Measurements from ENCODE around the gene RGS5. TPM values are rescaled to one million over a fixed set of nuclear protein-coding genes. Genes with fewer than 3 reads are reported as not detected.
A peak's percentile ranks its signal among the peaks of the same experiment; 100 is the strongest.

The RGS5 gene
- total and polyA plus RNA-seq, 7 donors: 2.8 to 285 (median 155) TPM

DNA sequence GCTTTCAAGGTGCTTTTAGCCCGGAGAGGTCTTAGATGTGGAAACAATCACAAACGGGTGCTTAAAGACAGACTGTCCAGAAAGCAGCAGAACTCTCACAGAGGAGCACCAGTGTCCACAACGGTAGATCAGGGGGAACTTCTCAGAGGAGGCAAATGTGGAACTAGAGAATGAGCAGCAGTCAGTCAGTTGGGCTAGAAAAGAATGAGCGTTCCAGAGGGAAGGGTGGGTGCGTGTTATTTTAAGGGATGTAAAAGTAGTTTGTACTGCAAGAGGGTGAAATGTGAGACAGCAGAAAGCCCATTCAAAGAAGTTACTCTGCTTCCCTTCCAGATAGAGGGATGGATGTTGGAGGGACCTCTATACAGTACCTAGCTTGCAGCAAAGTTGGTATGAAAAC lies 30.9 kb downstream of the RGS5 start:
- peak overlapping the region; percentile 51 to 79 (median 58) for H3K27ac ChIP-seq
- H3K27me3 ChIP-seq: no peaks in the 10 kb centered on the region
- TF ChIP-seq POLR2AphosphoS5 (IDR thresholded peaks at IDR 0.05) (no peak), EP300 (IDR thresholded peaks at IDR 0.05) (no peak), POLR2A (IDR thresholded peaks at IDR 0.05) (no peak)
- TF ChIP-seq, protein P1, sequence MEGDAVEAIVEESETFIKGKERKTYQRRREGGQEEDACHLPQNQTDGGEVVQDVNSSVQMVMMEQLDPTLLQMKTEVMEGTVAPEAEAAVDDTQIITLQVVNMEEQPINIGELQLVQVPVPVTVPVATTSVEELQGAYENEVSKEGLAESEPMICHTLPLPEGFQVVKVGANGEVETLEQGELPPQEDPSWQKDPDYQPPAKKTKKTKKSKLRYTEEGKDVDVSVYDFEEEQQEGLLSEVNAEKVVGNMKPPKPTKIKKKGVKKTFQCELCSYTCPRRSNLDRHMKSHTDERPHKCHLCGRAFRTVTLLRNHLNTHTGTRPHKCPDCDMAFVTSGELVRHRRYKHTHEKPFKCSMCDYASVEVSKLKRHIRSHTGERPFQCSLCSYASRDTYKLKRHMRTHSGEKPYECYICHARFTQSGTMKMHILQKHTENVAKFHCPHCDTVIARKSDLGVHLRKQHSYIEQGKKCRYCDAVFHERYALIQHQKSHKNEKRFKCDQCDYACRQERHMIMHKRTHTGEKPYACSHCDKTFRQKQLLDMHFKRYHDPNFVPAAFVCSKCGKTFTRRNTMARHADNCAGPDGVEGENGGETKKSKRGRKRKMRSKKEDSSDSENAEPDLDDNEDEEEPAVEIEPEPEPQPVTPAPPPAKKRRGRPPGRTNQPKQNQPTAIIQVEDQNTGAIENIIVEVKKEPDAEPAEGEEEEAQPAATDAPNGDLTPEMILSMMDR (IDR thresholded peaks at IDR 0.05): no peak
- 59 to 70% methylated on average over 5 of the region's 5 CpGs for WGBS, 2 donors
- H3K4me3 ChIP-seq: no peak overlapping the region
- peaks cover 0 to 78% (median 64%) of the 10 kb centered on the region in 4 donors for H3K4me1 ChIP-seq
- H3K36me3 ChIP-seq: no peaks in the 10 kb centered on the region
- no peak for DNase-seq
- intact Hi-C loops (cut with DNase I): no loop called here
- no peaks in the 10 kb centered on the region for H3K9me3 ChIP-seq

DNA sequence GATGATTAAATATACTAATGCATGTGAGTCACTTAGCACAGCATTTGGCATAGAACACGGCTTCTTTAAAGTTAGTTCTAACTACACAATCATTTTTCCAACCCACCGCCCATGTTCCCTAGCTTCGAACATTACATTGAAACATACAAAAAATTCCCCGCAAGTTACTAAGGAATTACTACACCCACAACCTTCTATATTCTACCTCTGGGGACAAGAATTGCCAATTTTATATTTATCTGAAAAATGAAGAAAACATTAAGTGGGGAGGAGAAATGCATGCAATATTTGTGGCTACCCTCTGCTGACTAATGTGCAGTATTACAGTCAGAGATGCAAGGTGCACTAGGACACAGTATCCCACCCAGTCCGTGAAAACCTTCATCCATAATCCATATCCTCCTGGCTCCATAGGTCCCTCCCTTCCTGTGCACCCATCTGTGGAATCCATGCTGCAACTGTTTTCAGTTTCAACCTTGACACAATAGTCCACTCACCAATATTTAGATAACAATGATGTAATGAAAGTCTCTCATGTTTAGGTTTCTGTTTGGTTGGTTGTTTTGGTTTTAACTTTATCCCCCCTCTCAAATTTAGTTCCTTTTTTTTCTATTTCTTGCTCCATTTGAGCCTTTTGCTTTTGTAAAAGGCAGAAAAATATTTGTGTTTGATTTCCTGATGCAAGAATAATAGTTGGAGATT lies 31.6 kb downstream of the RGS5 start:
- Histone ChIP-seq H3K27me3 (no peaks in the 10 kb centered on the region), H3K27ac (peak overlapping the region in 3 of 4 donors; percentile 54 to 79 (median 63)), H3K4me1 (peaks cover 0 to 85% (median 64%) of the 10 kb centered on the region in 4 donors), H3K9me3 (no peaks in the 10 kb centered on the region), H3K4me3 (no peak overlapping the region), H3K36me3 (no peaks in the 10 kb centered on the region)
- no peak for DNase-seq
- intact Hi-C loops (cut with DNase I): no loop called here
- WGBS, 2 donors: 81 to 85% methylated on average over 5 of the region's 5 CpGs
- TF ChIP-seq EP300 (IDR thresholded peaks at IDR 0.05): no peak
- no peak for TF ChIP-seq POLR2AphosphoS5 (IDR thresholded peaks at IDR 0.05)
- TF ChIP-seq, protein P1 (IDR thresholded peaks at IDR 0.05): peak in 2 of 4 experiments; percentile 17 to 31
- TF ChIP-seq POLR2A (IDR thresholded peaks at IDR 0.05): no peak

DNA sequence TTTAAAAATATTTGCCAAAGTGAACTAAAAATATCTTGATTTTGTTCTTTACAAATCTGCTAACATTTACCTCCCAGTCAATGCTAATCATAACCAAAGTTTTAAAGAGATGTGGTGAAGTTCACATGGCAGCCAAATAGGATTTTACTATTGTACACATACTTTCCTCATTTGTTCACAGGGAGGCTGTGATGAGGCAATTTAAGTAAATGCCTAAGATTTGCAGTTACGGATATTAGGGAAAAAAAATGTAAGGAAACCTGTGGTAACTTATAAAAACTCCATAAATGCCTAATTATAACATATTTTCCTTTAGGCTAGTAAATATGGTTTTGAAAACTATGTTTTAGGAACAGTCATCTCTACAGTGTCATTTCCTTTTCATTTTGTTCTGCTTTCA lies 32.4 kb downstream of the RGS5 start:
- 81 to 86% methylated on average over 1 of the region's 1 CpG for WGBS, 2 donors
- no peaks in the 10 kb centered on the region for H3K9me3 ChIP-seq
- peaks cover 0 to 81% (median 63%) of the 10 kb centered on the region in 4 donors for H3K4me1 ChIP-seq
- DNase-seq: no peak
- intact Hi-C loops (cut with DNase I): no loop called here
- H3K4me3 ChIP-seq: no peak overlapping the region
- no peak for TF ChIP-seq POLR2A (IDR thresholded peaks at IDR 0.05)
- no peak for TF ChIP-seq EP300 (IDR thresholded peaks at IDR 0.05)
- TF ChIP-seq, protein P1 (IDR thresholded peaks at IDR 0.05): no peak
- no peak for TF ChIP-seq POLR2AphosphoS5 (IDR thresholded peaks at IDR 0.05)
- H3K27me3 ChIP-seq: no peaks in the 10 kb centered on the region
- H3K27ac ChIP-seq: peak overlapping the region in 2 of 4 donors; percentile 27 to 29
- no peaks in the 10 kb centered on the region for H3K36me3 ChIP-seq

DNA sequence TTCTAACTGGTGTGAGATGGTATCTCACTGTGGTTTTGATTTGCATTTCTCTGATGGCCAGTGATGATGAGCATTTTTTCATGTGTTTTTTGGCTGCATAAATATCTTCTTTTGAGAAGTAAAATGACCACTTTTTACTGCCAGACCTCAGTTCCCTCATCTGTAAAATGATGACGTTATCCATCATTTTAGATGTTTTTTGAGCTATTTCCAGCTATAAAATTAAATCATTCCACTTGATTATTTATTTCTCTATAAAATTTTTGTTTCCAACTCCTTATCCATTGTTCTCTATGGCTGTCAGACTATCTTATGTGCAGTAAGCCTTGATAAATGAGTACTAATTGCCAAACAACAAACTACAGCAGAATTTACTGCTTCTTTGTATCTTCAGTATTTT lies 33.2 kb downstream of the RGS5 start:
- intact Hi-C loops (cut with DNase I): no loop called here
- Histone ChIP-seq H3K27ac (no peak overlapping the region), H3K9me3 (no peaks in the 10 kb centered on the region), H3K36me3 (no peaks in the 10 kb centered on the region), H3K4me1 (peaks cover 0 to 77% (median 57%) of the 10 kb centered on the region in 4 donors), H3K4me3 (no peak overlapping the region), H3K27me3 (no peaks in the 10 kb centered on the region)
- WGBS, 2 donors: 88 to 90% methylated on average over 1 of the region's 1 CpG
- no peak for DNase-seq
- TF ChIP-seq POLR2AphosphoS5 (IDR thresholded peaks at IDR 0.05) (no peak), POLR2A (IDR thresholded peaks at IDR 0.05) (no peak), EP300 (IDR thresholded peaks at IDR 0.05) (no peak)
- TF ChIP-seq, protein P1 (IDR thresholded peaks at IDR 0.05): no peak

Measured in sigmoid colon (tissue), 7 donors.